Liver (tissue), 9 donors: ENCODE results near the gene HEPN1. TPM values are rescaled to one million over a fixed set of nuclear protein-coding genes. Genes with fewer than 3 reads are reported as not detected.
A peak's percentile ranks its signal among the peaks of the same experiment; 100 is the strongest.

Experiments
- DNase-seq: peaks from one replicate; pipeline ENCODE4 v3.0.0-alpha.2; 2017; ENCODE audit warnings: low spot score
- H3K27ac ChIP-seq, 2 donors: one replicate each; pipeline ENCODE4 v1.7.0; 2013; ENCODE audit warnings: inconsistent platforms in 2 of 2, low read length in 2 of 2, control low read depth in 1 of 2, low read depth in 1 of 2, mild to moderate bottlenecking in 1 of 2
- H3K27me3 ChIP-seq, 4 donors: one replicate each; pipeline versions ENCODE4 v1.6.1 to v1.7.0; 2013; ENCODE audit warnings: low read length in 3 of 4, inconsistent platforms in 1 of 4, mild to moderate bottlenecking in 1 of 4, moderate library complexity in 1 of 4; ENCODE audit not compliant: control insufficient read depth in 4 of 4, insufficient read depth in 4 of 4
- H3K36me3 ChIP-seq, 4 donors: one replicate each; pipeline versions ENCODE4 v1.6.1 to v1.7.0; 2013; ENCODE audit warnings: low read length in 3 of 4, mild to moderate bottlenecking in 3 of 4, low read depth in 1 of 4, moderate library complexity in 1 of 4; ENCODE audit not compliant: control insufficient read depth in 4 of 4, insufficient read depth in 3 of 4
- H3K4me1 ChIP-seq, 4 donors: one replicate each; pipeline versions ENCODE4 v1.6.1 to v1.7.0; 2013; ENCODE audit warnings: low read length in 3 of 4, mild to moderate bottlenecking in 3 of 4, moderate library complexity in 1 of 4; ENCODE audit not compliant: control insufficient read depth in 4 of 4, insufficient read depth in 4 of 4
- H3K4me3 ChIP-seq, 3 donors: one replicate each; pipeline versions ENCODE4 v1.6.1 to v1.7.0; 2013; ENCODE audit warnings: low read length in 3 of 3, control low read depth in 1 of 3, low read depth in 1 of 3, mild to moderate bottlenecking in 1 of 3
- H3K9ac ChIP-seq, 2 donors: one replicate each; pipeline ENCODE4 v1.7.0; 2013; ENCODE audit warnings: low read length in 2 of 2, mild to moderate bottlenecking in 2 of 2, moderate library complexity in 2 of 2, control low read depth in 1 of 2, low read depth in 1 of 2
- H3K9me3 ChIP-seq, 4 donors: one replicate each; pipeline versions ENCODE4 v1.6.1 to v1.7.0; 2013; ENCODE audit warnings: low read length in 3 of 4; ENCODE audit not compliant: control insufficient read depth in 4 of 4
- EGR1 ChIP-seq, 2 donors: IDR thresholded peaks; 2 replicates each; pipeline ENCODE4 v1.6.1; 2016 to 2018; ENCODE audit warnings: antibody characterized with exemption in 2 of 2, low read depth in 2 of 2
- FOXA1 ChIP-seq: IDR thresholded peaks from 2 replicates; pipeline ENCODE4 v1.6.1; 2016; ENCODE audit warnings: antibody characterized with exemption
- FOXA2 ChIP-seq: IDR thresholded peaks from 2 replicates; pipeline ENCODE4 v1.6.1; 2016; ENCODE audit warnings: antibody characterized with exemption
- GABPA ChIP-seq, 2 donors: IDR thresholded peaks in 1 of 2; conservative IDR thresholded peaks in 1 of 2; 2 replicates each; pipeline ENCODE4 v1.6.1; 2016; ENCODE audit warnings: antibody characterized with exemption in 2 of 2, mild to moderate bottlenecking in 1 of 2, moderate library complexity in 1 of 2
- HNF4A ChIP-seq, 2 donors: conservative IDR thresholded peaks; 2 replicates each; pipeline ENCODE4 v1.6.1; 2016; ENCODE audit warnings: antibody characterized with exemption in 2 of 2, mild to moderate bottlenecking in 2 of 2
- HNF4G ChIP-seq: IDR thresholded peaks from 2 replicates; pipeline ENCODE4 v1.6.1; 2016; ENCODE audit warnings: antibody characterized with exemption
- JUND ChIP-seq, 2 donors: IDR thresholded peaks; 2 replicates each; pipeline ENCODE4 v1.6.1; 2016; ENCODE audit warnings: antibody characterized with exemption in 2 of 2
- NR2F2 ChIP-seq: IDR thresholded peaks from 2 replicates; pipeline ENCODE4 v1.6.1; 2016; ENCODE audit warnings: antibody characterized with exemption
- RAD21 ChIP-seq, 2 donors: IDR thresholded peaks; 2 replicates each; pipeline ENCODE4 v1.6.1; 2016; ENCODE audit warnings: antibody characterized with exemption in 2 of 2, mild to moderate bottlenecking in 2 of 2
- RXRA ChIP-seq, 2 donors: IDR thresholded peaks; 2 replicates each; pipeline ENCODE4 v1.6.1; 2017 to 2018; ENCODE audit warnings: antibody characterized with exemption in 2 of 2, mild to moderate bottlenecking in 1 of 2
- SP1 ChIP-seq: IDR thresholded peaks from 2 replicates; pipeline ENCODE4 v1.6.1; 2018; ENCODE audit warnings: antibody characterized with exemption, mild to moderate bottlenecking
- TAF1 ChIP-seq: conservative IDR thresholded peaks from 2 replicates; pipeline ENCODE4 v1.6.1; 2016; ENCODE audit warnings: antibody characterized with exemption, mild to moderate bottlenecking
- YY1 ChIP-seq: IDR thresholded peaks from 2 replicates; pipeline ENCODE4 v1.6.1; 2016; ENCODE audit warnings: antibody characterized with exemption, mild to moderate bottlenecking
- WGBS: extraction: QIAGEN DNeasy Blood & Tissue Kit; methylation state at CpG from one replicate; pipeline ENCODE4 v1.1.7; 2013; 5-methylcytosine and 5-hydroxymethylcytosine counted together
- polyA plus RNA-seq, 2 donors: library from polyadenylated mRNA; stranded (reverse) in 1 of 2; unstranded in 1 of 2; fragments of 200-250 nt in 1 of 2; fragments of >200 nt in 1 of 2; fragmentation: Nextera tagmentation in 1 of 2; extraction: Ambion mirVana in 1 of 2; gene quantifications; one replicate each; pipeline versions ENCODE4 v1.2.1 to v1.2.3, GENCODE V29; 2013 to 2015
- total RNA-seq, 2 donors: library from RNA; depleted of rRNA; stranded (reverse); fragments of >200 nt; gene quantifications; one replicate each; pipeline ENCODE4 v1.2.3, GENCODE V29; 2014
- TF ChIP-seq, protein P1 (sequence below): IDR thresholded peaks from 2 replicates; pipeline ENCODE4 v1.6.1; 2016; ENCODE audit warnings: antibody characterized with exemption
- TF ChIP-seq, protein P2 (sequence below): IDR thresholded peaks from 2 replicates; pipeline ENCODE4 v1.6.1; 2016; ENCODE audit warnings: antibody characterized with exemption
- TF ChIP-seq, protein P3 (sequence below): fragments of 150-350 bp; IDR thresholded peaks from 2 replicates; pipeline ENCODE4 v1.5.1; 2017; ENCODE audit warnings: improper control_type of control experiment, low read depth, low read length; ENCODE audit not compliant: missing input control
- TF ChIP-seq, protein P4 (sequence below): IDR thresholded peaks from 2 replicates; pipeline ENCODE4 v1.6.1; 2016; ENCODE audit warnings: antibody characterized with exemption, mild to moderate bottlenecking
- TF ChIP-seq, protein P5 (sequence below): IDR thresholded peaks from 2 replicates; pipeline ENCODE4 v1.6.1; 2016; ENCODE audit warnings: antibody characterized with exemption
- donor health status: healthy.
- donor health status: healthy.
- donor health status: healthy.
- donor health status: healthy.
- donor health status: healthy.

The HEPN1 gene
- total and polyA plus RNA-seq, 4 donors = 0.22 to 2.6 TPM; not detected in 2

DNA sequence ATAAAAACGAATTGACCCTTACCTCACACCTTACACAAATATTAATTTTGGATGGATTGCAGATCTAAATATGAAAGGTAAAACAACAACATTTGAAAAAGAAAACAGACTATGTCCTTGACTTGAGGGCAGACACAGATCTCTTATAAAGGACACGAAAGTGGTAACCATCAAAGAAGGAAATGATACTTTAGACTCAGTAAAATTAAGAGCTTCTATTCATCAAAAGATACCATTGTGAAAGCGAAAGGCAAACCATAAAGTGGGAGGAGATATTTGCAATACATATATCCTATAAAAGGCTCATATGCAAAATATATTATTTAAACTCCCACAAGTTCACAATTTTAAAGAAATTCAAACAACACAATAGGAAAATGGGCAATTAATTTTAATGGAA is 11.7 kb downstream of the HEPN1 start:
- H3K4me3 ChIP-seq = no peak overlapping the region
- no peaks in the 10 kb centered on the region for H3K9me3 ChIP-seq
- H3K4me1 ChIP-seq = peaks cover 6 to 43% (median 28%) of the 10 kb centered on the region in 4 donors
- TF ChIP-seq SP1 (no peak), YY1 (no peak)
- H3K27me3 ChIP-seq = no peaks in the 10 kb centered on the region
- no peaks in the 10 kb centered on the region for H3K36me3 ChIP-seq
- WGBS = 44% methylated on average over 3 of the region's 3 CpGs
- H3K9ac ChIP-seq = no peak overlapping the region
- DNase-seq = no peak
- H3K27ac ChIP-seq = no peak overlapping the region

DNA sequence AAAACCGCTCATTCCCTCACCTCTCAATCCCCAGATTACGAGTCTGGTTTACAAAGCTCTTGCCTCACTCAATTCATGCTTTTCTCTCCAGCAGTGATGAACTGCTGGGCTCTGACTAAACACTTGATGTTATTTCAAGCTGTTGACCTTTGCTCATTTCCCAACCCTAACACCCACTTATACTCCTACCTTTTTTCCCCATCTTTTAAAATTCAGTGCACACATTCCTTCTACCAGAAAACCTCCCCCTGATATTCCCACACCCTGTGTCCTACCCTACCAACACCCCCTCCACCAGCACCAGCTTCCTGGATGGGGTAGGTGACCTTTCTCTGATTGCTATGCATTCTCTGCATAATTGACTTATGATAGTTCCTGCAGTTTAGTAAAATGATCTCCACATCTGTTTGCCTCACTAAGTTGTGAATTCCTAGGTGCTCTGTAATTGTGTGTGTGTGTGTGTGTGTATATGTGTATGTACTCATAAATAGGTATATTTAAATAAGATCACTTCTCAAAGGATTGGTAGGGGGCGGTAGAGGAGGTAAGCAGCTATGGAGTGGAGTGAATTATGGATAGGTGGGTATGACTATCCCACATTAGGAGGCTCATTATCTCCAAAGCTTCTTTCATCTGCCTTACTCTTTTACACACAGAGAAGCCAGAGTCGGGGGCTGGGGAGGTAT is 16.0 kb downstream of the HEPN1 start:
- TF ChIP-seq RAD21 (IDR thresholded peaks at IDR 0.05) (peak in 1 of 2 donors; percentile 45), YY1 (peak; percentile 74), FOXA2 (peak; percentile 75), FOXA1 (peak; percentile 72), SP1 (peak; percentile 81), RXRA (IDR thresholded peaks at IDR 0.05) (peak; percentile 66 to 83), HNF4G (peak; percentile 70), EGR1 (IDR thresholded peaks at IDR 0.05; ENCODE audit: low read depth in 2 of 2) (peak in 1 of 2 donors; percentile 60), HNF4A (conservative IDR thresholded peaks at IDR 0.05) (peak; percentile 91 to 92), JUND (IDR thresholded peaks at IDR 0.05) (peak; percentile 70 to 86), GABPA (IDR thresholded peaks at IDR 0.05 in 1 of 2, conservative IDR thresholded peaks at IDR 0.05 in 1 of 2) (peak in 1 of 2 donors; percentile 38), TAF1 (no peak), NR2F2 (peak; percentile 18)
- TF ChIP-seq, protein P1, sequence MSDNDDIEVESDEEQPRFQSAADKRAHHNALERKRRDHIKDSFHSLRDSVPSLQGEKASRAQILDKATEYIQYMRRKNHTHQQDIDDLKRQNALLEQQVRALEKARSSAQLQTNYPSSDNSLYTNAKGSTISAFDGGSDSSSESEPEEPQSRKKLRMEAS = peak; percentile 75
- TF ChIP-seq, protein P2, sequence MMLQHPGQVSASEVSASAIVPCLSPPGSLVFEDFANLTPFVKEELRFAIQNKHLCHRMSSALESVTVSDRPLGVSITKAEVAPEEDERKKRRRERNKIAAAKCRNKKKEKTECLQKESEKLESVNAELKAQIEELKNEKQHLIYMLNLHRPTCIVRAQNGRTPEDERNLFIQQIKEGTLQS = peak; percentile 87
- TF ChIP-seq, protein P3, sequence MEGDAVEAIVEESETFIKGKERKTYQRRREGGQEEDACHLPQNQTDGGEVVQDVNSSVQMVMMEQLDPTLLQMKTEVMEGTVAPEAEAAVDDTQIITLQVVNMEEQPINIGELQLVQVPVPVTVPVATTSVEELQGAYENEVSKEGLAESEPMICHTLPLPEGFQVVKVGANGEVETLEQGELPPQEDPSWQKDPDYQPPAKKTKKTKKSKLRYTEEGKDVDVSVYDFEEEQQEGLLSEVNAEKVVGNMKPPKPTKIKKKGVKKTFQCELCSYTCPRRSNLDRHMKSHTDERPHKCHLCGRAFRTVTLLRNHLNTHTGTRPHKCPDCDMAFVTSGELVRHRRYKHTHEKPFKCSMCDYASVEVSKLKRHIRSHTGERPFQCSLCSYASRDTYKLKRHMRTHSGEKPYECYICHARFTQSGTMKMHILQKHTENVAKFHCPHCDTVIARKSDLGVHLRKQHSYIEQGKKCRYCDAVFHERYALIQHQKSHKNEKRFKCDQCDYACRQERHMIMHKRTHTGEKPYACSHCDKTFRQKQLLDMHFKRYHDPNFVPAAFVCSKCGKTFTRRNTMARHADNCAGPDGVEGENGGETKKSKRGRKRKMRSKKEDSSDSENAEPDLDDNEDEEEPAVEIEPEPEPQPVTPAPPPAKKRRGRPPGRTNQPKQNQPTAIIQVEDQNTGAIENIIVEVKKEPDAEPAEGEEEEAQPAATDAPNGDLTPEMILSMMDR = no peak
- TF ChIP-seq, protein P4, sequence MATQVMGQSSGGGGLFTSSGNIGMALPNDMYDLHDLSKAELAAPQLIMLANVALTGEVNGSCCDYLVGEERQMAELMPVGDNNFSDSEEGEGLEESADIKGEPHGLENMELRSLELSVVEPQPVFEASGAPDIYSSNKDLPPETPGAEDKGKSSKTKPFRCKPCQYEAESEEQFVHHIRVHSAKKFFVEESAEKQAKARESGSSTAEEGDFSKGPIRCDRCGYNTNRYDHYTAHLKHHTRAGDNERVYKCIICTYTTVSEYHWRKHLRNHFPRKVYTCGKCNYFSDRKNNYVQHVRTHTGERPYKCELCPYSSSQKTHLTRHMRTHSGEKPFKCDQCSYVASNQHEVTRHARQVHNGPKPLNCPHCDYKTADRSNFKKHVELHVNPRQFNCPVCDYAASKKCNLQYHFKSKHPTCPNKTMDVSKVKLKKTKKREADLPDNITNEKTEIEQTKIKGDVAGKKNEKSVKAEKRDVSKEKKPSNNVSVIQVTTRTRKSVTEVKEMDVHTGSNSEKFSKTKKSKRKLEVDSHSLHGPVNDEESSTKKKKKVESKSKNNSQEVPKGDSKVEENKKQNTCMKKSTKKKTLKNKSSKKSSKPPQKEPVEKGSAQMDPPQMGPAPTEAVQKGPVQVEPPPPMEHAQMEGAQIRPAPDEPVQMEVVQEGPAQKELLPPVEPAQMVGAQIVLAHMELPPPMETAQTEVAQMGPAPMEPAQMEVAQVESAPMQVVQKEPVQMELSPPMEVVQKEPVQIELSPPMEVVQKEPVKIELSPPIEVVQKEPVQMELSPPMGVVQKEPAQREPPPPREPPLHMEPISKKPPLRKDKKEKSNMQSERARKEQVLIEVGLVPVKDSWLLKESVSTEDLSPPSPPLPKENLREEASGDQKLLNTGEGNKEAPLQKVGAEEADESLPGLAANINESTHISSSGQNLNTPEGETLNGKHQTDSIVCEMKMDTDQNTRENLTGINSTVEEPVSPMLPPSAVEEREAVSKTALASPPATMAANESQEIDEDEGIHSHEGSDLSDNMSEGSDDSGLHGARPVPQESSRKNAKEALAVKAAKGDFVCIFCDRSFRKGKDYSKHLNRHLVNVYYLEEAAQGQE = peak; percentile 57
- TF ChIP-seq, protein P5, sequence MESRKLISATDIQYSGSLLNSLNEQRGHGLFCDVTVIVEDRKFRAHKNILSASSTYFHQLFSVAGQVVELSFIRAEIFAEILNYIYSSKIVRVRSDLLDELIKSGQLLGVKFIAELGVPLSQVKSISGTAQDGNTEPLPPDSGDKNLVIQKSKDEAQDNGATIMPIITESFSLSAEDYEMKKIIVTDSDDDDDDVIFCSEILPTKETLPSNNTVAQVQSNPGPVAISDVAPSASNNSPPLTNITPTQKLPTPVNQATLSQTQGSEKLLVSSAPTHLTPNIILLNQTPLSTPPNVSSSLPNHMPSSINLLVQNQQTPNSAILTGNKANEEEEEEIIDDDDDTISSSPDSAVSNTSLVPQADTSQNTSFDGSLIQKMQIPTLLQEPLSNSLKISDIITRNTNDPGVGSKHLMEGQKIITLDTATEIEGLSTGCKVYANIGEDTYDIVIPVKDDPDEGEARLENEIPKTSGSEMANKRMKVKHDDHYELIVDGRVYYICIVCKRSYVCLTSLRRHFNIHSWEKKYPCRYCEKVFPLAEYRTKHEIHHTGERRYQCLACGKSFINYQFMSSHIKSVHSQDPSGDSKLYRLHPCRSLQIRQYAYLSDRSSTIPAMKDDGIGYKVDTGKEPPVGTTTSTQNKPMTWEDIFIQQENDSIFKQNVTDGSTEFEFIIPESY = peak; percentile 51
- 56% methylated on average over 4 of the region's 4 CpGs for WGBS

More for the DNA sequence above, 16.0 kb downstream of the HEPN1 start:
- peak overlapping the region; percentile 71 to 88 for H3K27ac ChIP-seq
- H3K4me3 ChIP-seq = peak overlapping the region in 1 of 3 donors; percentile 30
- H3K4me1 ChIP-seq = peaks cover 5 to 33% (median 15%) of the 10 kb centered on the region in 4 donors
- peak overlapping the region in 1 of 2 donors; percentile 75 for H3K9ac ChIP-seq
- H3K27me3 ChIP-seq = no peaks in the 10 kb centered on the region
- no peaks in the 10 kb centered on the region for H3K36me3 ChIP-seq
- H3K9me3 ChIP-seq = no peaks in the 10 kb centered on the region
- no peak for DNase-seq
